Measurements from ENCODE around the gene EPHB6.

DNA sequence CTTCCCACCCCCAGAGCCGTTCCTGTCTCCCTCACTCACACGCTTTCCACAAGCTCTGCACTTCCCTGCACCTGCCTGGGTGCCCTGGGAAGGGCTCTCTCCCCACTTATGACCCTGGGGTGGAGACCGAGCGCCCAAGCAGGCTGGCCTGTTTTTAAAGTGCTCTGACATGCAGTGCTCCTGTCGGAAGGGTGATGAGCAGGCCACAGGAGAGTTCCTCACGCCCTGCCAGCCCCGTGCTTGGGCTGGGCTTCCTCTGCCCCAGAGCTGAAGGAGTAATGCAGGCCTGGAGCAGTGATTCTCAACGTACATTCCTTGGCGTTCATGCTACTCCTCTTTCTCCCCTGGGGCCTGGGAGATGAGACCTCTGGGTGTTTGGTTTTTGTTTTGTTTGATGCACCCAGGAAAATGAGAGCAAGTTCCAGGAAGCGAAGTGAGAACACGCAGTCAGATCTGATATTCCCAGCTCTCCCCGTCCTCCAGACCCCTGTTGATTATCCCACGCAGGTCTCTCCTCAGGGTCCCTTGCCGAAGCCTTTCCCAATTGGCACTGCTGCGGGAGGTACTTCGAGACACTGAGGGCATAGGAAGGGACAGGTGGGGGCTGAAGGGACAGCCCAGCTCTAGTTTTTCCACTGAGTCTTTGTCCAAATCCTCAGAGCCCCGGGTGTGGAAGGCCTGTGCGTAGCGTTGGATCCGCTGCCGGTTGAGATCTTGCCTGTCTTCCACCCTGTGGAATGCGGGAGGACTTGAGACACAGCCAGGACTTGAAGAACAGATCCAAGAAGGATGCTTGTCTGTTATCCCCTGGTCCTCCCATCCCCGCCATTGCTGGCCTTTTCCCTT, 16.6 kb downstream of the EPHB6 start:
- TF ChIP-seq, protein P1, sequence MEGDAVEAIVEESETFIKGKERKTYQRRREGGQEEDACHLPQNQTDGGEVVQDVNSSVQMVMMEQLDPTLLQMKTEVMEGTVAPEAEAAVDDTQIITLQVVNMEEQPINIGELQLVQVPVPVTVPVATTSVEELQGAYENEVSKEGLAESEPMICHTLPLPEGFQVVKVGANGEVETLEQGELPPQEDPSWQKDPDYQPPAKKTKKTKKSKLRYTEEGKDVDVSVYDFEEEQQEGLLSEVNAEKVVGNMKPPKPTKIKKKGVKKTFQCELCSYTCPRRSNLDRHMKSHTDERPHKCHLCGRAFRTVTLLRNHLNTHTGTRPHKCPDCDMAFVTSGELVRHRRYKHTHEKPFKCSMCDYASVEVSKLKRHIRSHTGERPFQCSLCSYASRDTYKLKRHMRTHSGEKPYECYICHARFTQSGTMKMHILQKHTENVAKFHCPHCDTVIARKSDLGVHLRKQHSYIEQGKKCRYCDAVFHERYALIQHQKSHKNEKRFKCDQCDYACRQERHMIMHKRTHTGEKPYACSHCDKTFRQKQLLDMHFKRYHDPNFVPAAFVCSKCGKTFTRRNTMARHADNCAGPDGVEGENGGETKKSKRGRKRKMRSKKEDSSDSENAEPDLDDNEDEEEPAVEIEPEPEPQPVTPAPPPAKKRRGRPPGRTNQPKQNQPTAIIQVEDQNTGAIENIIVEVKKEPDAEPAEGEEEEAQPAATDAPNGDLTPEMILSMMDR (IDR thresholded peaks at IDR 0.05): no peak
- TF ChIP-seq POLR2A (IDR thresholded peaks at IDR 0.05): no peak
